Esophagus (tissue), 2 donors: Measurements from ENCODE around the gene TAOK3. TPM values are rescaled to one million over a fixed set of nuclear protein-coding genes. Genes with fewer than 3 reads are reported as not detected.
"Not testable (repeated sequence)": the region's sequence is repeated elsewhere in the genome, so short reads cannot be mapped to it uniquely, and the experiment has no call there.

Experiments
- H3K27ac ChIP-seq, 2 donors: one replicate each; pipeline ENCODE4 v1.5.1; 2013; ENCODE audit warnings: low read depth in 2 of 2, mild to moderate bottlenecking in 2 of 2, inconsistent platforms in 1 of 2, low read length in 1 of 2, moderate library complexity in 1 of 2
- H3K27me3 ChIP-seq, 2 donors: one replicate each; pipeline ENCODE4 v1.6.1; 2013; ENCODE audit warnings: low read length in 2 of 2, control low read depth in 1 of 2, mild to moderate bottlenecking in 1 of 2; ENCODE audit not compliant: insufficient read depth in 2 of 2, control insufficient read depth in 1 of 2
- H3K36me3 ChIP-seq, 2 donors: one replicate each; pipeline ENCODE4 v1.6.1; 2013; ENCODE audit warnings: low read length in 1 of 2; ENCODE audit not compliant: control insufficient read depth in 2 of 2, insufficient read depth in 2 of 2
- H3K4me1 ChIP-seq, 2 donors: one replicate each; pipeline ENCODE4 v1.6.1; 2013; ENCODE audit warnings: low read length in 1 of 2; ENCODE audit not compliant: control insufficient read depth in 2 of 2, insufficient read depth in 2 of 2
- H3K4me3 ChIP-seq, 2 donors: one replicate each; pipeline ENCODE4 v1.5.1; 2013; ENCODE audit warnings: low read length in 2 of 2, mild to moderate bottlenecking in 2 of 2, low read depth in 1 of 2, moderate library complexity in 1 of 2
- H3K9me3 ChIP-seq, 2 donors: one replicate each; pipeline ENCODE4 v1.6.1; 2013; ENCODE audit warnings: mild to moderate bottlenecking in 2 of 2, low read depth in 1 of 2, low read length in 1 of 2, moderate library complexity in 1 of 2; ENCODE audit not compliant: control insufficient read depth in 2 of 2, insufficient read depth in 1 of 2
- WGBS, 2 donors: extraction: QIAGEN DNeasy Blood & Tissue Kit; methylation state at CpG; one replicate each; pipeline ENCODE4 v1.1.7; 2013; 5-methylcytosine and 5-hydroxymethylcytosine counted together
- polyA plus RNA-seq, 2 donors: library from polyadenylated mRNA; stranded (reverse); fragments of 200-250 nt; gene quantifications; one replicate each; pipeline ENCODE4 v1.2.3, GENCODE V29; 2013
- donor health status: healthy with polysubstance abuse.
- donor health status: Bipolar disorder and iron deficiency.

Gene TAOK3
- polyA plus RNA-seq, 2 donors = 11.3 to 12.2 TPM

DNA sequence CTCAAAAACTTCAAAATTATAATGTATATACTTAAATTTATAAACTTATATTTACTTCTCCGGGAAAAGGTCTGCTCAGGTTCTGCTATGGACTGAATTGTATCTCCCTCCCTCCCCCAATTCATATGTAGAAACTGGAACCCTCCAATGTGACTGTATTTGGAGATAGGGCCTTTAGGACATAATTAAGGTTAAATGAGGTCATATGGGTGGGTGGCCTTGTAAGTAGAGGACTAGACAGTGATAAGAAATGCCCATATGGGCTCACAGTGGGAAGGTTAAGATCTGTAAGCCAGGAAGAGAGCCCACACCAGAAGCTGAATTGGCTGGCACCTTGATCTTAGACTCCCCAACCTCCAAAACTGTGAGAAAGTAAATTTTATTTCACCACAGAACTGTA lies 84.5 kb downstream of the TAOK3 start:
- Histone ChIP-seq H3K27me3 (no peaks in the 10 kb centered on the region), H3K4me1 (no peaks in the 10 kb centered on the region), H3K9me3 (no peaks in the 10 kb centered on the region), H3K36me3 (no peaks in the 10 kb centered on the region), H3K4me3 (no peak overlapping the region), H3K27ac (no peak overlapping the region)
- 86 to 89% methylated on average over 1 of the region's 1 CpG for WGBS, 2 donors

DNA sequence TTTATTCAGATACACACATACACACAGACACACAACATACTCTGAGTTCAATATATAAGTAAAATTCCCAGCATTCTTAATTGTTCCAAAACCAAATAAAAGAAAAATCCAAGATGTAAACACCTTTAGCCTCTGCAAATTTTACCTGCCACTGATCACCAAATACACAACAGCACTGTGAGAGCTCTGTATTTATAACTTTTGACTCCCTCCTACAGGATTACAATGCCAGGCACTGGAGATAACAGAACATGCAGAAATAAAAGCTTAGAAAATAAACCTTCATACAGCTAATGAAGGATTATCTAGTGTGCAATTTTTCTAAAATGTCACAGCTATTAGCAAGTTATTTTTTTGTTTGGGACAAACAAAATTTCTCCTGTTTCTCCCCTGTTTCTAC lies 85.0 kb downstream of the TAOK3 start:
- Histone ChIP-seq H3K27me3 (no peaks in the 10 kb centered on the region), H3K36me3 (no peaks in the 10 kb centered on the region), H3K27ac (no peak overlapping the region), H3K4me3 (no peak overlapping the region), H3K9me3 (no peaks in the 10 kb centered on the region), H3K4me1 (no peaks in the 10 kb centered on the region)

- H3K4me1 ChIP-seq = no peaks in the 10 kb centered on the region
- H3K27me3 ChIP-seq = no peaks in the 10 kb centered on the region
- no peak overlapping the region for H3K27ac ChIP-seq
- H3K36me3 ChIP-seq = no peaks in the 10 kb centered on the region
- no peaks in the 10 kb centered on the region for H3K9me3 ChIP-seq
- 93 to 94% methylated on average over 3 of the region's 3 CpGs for WGBS, 2 donors
- H3K4me3 ChIP-seq = no peak overlapping the region
These were observed 89.9 kb downstream of the TAOK3 start for GRCh38 chr12:118282767-118283166.

DNA sequence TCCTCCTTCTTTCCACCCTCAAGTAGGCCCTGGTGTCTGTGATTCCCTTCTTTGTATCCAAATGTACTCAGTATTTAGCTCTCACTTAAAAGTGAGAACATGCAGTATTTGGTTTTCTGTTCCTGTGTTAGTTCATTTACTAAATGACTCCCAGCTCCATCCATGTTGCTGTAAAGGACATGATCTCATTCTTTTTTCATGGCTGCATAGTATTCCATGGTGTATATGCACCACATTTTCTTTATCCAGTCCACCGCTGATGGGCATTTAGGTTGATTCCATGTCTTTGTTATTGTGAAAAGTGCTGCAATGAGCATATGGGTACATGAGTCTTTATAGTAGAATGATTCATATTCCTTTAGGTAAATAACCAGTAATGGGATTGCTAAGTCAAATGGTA lies 94.4 kb downstream of the TAOK3 start:
- 99 to 100% methylated on average over 1 of the region's 1 CpG for WGBS, 2 donors
- not testable (repeated sequence) for H3K4me1 ChIP-seq, H3K9me3 ChIP-seq, H3K4me3 ChIP-seq, H3K27me3 ChIP-seq, H3K27ac ChIP-seq, H3K36me3 ChIP-seq

DNA sequence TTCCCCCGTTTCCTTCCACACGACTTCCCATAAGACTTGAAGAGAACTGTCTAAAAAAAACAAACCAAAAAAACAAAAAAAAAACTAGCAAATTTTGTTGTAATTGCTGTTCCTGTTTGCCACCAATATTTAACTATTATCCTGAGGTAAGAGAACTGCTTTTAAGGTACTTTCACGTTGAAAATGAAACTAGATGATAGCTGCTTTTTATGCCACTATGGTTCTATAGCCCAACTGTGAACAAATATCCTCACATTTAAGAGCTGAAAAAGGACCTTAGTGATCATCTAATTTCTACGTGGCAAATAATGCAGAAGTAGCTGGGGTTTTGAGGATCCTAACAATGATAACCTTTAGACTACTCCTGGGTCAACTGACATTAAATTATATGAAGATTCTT lies 98.6 kb downstream of the TAOK3 start:
- Histone ChIP-seq H3K9me3 (no peaks in the 10 kb centered on the region), H3K27me3 (no peaks in the 10 kb centered on the region), H3K36me3 (no peaks in the 10 kb centered on the region), H3K4me3 (no peak overlapping the region), H3K27ac (no peak overlapping the region), H3K4me1 (no peaks in the 10 kb centered on the region)
- WGBS, 2 donors = 74 to 76% methylated on average over 4 of the region's 4 CpGs

- WGBS, 2 donors = 52 to 66% methylated on average over 5 of the region's 5 CpGs
- Histone ChIP-seq H3K36me3 (no peaks in the 10 kb centered on the region), H3K9me3 (no peaks in the 10 kb centered on the region), H3K4me1 (no peaks in the 10 kb centered on the region), H3K4me3 (no peak overlapping the region), H3K27me3 (no peaks in the 10 kb centered on the region), H3K27ac (no peak overlapping the region)
These were observed 100.8 kb downstream of the TAOK3 start for GRCh38 chr12:118271770-118272417.

DNA sequence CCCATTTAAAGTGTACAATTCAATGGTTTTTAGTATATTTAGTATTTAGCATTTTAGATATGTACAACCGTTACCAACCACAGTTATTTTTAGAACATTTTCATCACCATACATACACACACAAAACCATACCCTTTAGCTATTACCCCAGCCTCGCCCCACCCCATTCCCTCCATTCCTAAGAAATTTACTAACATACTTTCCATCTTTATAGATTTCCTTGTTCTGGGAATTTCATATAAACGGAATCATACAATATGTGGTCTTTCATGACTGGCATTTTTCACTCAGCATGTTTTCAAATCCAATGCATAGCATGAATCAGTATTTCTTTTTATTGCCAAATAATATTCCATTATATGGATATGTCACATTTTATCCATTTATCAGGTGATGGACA lies 101.5 kb downstream of the TAOK3 start:
- 75 to 83% methylated on average over 3 of the region's 3 CpGs for WGBS, 2 donors
- Histone ChIP-seq H3K4me3 (no peak overlapping the region), H3K27ac (no peak overlapping the region), H3K9me3 (no peaks in the 10 kb centered on the region), H3K36me3 (no peaks in the 10 kb centered on the region), H3K27me3 (no peaks in the 10 kb centered on the region), H3K4me1 (no peaks in the 10 kb centered on the region)

DNA sequence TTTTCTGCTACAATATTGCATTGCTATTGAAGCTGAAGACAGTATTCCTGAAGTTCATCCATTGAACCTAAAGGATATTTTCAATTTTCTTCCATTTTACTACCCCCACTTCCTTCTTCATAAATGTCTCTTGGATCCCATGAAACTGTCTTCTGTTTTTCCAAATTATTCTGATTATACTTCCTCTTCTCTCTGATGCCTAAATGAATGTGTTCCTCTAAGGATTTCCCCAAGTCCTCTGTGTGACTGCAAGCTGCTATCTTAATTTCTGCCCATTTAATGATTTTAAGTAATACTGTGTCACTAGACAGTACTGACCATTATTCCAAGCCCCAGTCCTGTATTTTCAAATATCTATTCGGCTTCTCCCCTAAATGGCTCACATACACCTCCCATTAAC lies 102.9 kb downstream of the TAOK3 start:
- no peaks in the 10 kb centered on the region for H3K4me1 ChIP-seq
- no peaks in the 10 kb centered on the region for H3K9me3 ChIP-seq
- H3K36me3 ChIP-seq = no peaks in the 10 kb centered on the region
- 93 to 94% methylated on average over 1 of the region's 1 CpG for WGBS, 2 donors
- H3K4me3 ChIP-seq = no peak overlapping the region
- no peak overlapping the region for H3K27ac ChIP-seq
- H3K27me3 ChIP-seq = no peaks in the 10 kb centered on the region

GRCh38 chr12:118259079-118259478 lies 113.6 kb downstream of the TAOK3 start:
- 76 to 79% methylated on average over 6 of the region's 6 CpGs for WGBS, 2 donors
- Histone ChIP-seq H3K27ac (no peak overlapping the region), H3K36me3 (no peaks in the 10 kb centered on the region), H3K4me3 (no peak overlapping the region), H3K9me3 (no peaks in the 10 kb centered on the region), H3K27me3 (no peaks in the 10 kb centered on the region), H3K4me1 (no peaks in the 10 kb centered on the region)

- 96% methylated on average over 1 of the region's 1 CpG for WGBS, 2 donors
- Histone ChIP-seq H3K4me1 (no peaks in the 10 kb centered on the region), H3K27ac (no peak overlapping the region), H3K27me3 (no peaks in the 10 kb centered on the region), H3K4me3 (no peak overlapping the region), H3K9me3 (no peaks in the 10 kb centered on the region), H3K36me3 (no peaks in the 10 kb centered on the region)
These were observed 116.4 kb downstream of the TAOK3 start for GRCh38 chr12:118256352-118256751.
